HEK293 (cell line): Measurements from ENCODE around the gene CTTN.

Experiments used
- CTCF ChIA-PET: fragments of 350-600 bp; formaldehyde crosslinking; extraction: SDS; loops from one replicate; lab custom pipeline; 2021; ENCODE audit warnings: antibody characterized with exemption; lab: Yijun Ruan, JAX
- POLR2A ChIA-PET: fragments of 300-600 bp; formaldehyde crosslinking; extraction: SDS; loops from one replicate; lab custom pipeline; 2020; ENCODE audit warnings: antibody characterized with exemption, inconsistent platforms; lab: Yijun Ruan, JAX
- H3K27ac ChIP-seq: fragments of 200-500 bp; sonication (Bioruptor generic); 2 replicates; pipeline ENCODE4 v1.5.1; 2014; ENCODE audit warnings: low read depth, low read length, control low read depth, inconsistent platforms; ENCODE audit errors: extremely low read depth
- H3K36me3 ChIP-seq, 2 experiments: fragments of 200-500 bp in 1 of 2; sonication (Bioruptor generic) in 1 of 2; 1 replicate in 1 of 2; 2 replicates in 1 of 2; pipeline ENCODE4 v1.5.1; 2014 to 2017; ENCODE audit warnings: inconsistent platforms in 2 of 2, low read length in 2 of 2; ENCODE audit not compliant: control insufficient read depth in 2 of 2, insufficient read depth in 1 of 2
- H3K4me1 ChIP-seq: fragments of 200-500 bp; sonication (Bioruptor generic); 2 replicates; pipeline ENCODE4 v1.5.1; 2014; ENCODE audit warnings: mild to moderate bottlenecking, low read length, inconsistent platforms; ENCODE audit not compliant: control insufficient read depth, insufficient read depth
- H3K4me3 ChIP-seq: 2 replicates; pipeline ENCODE4 v1.5.1; 2011; ENCODE audit warnings: low read depth, mild to moderate bottlenecking, control low read depth, low read length, moderate library complexity
- H3K9me3 ChIP-seq: fragments of 200-500 bp; sonication (Bioruptor generic); 2 replicates; pipeline ENCODE4 v1.5.1; 2014; ENCODE audit warnings: low read depth, low read length, inconsistent platforms; ENCODE audit not compliant: control insufficient read depth, insufficient read depth
- GFI1B ChIP-seq: fragments of 450-650 bp; formaldehyde crosslinking; IDR thresholded peaks from 2 replicates; pipeline ENCODE4 v1.5.1; 2016; ENCODE audit warnings: missing biosample characterization, missing genetic modification characterization
- GLIS1 ChIP-seq: fragments of 450-650 bp; formaldehyde crosslinking; IDR thresholded peaks from 2 replicates; pipeline ENCODE4 v1.5.1; 2016; ENCODE audit warnings: missing biosample characterization, missing genetic modification characterization
- INSM2 ChIP-seq: fragments of 450-650 bp; formaldehyde crosslinking; IDR thresholded peaks from 2 replicates; pipeline ENCODE4 v1.5.1; 2016; ENCODE audit warnings: missing biosample characterization, missing genetic modification characterization
- OSR2 ChIP-seq: fragments of 450-650 bp; formaldehyde crosslinking; IDR thresholded peaks from 2 replicates; pipeline ENCODE4 v1.5.1; 2016; ENCODE audit warnings: missing biosample characterization, missing genetic modification characterization
- RBAK ChIP-seq: fragments of 450-650 bp; formaldehyde crosslinking; IDR thresholded peaks from 2 replicates; pipeline ENCODE4 v1.5.1; 2016; ENCODE audit warnings: missing biosample characterization, missing genetic modification characterization
- TCF7L2 ChIP-seq: IDR thresholded peaks from 2 replicates; pipeline ENCODE4 v1.6.1; 2011; ENCODE audit warnings: low read depth, mild to moderate bottlenecking, inconsistent platforms, low read length, moderate library complexity, borderline replicate concordance
- WT1 ChIP-seq: fragments of 450-650 bp; formaldehyde crosslinking; IDR thresholded peaks from 2 replicates; pipeline ENCODE4 v1.5.1; 2016; ENCODE audit warnings: missing biosample characterization, missing genetic modification characterization
- ZBTB1 ChIP-seq: fragments of 450-650 bp; formaldehyde crosslinking; IDR thresholded peaks from 2 replicates; pipeline ENCODE4 v1.5.1; 2016; ENCODE audit warnings: missing biosample characterization, missing genetic modification characterization
- ZBTB21 ChIP-seq: fragments of 450-650 bp; formaldehyde crosslinking; IDR thresholded peaks from 2 replicates; pipeline ENCODE4 v1.5.1; 2017; ENCODE audit warnings: missing biosample characterization, missing genetic modification characterization
- ZEB2 ChIP-seq: fragments of 450-650 bp; formaldehyde crosslinking; IDR thresholded peaks from 2 replicates; pipeline ENCODE4 v1.5.1; 2016; ENCODE audit warnings: missing biosample characterization, missing genetic modification characterization
- ZIC2 ChIP-seq: fragments of 450-650 bp; formaldehyde crosslinking; IDR thresholded peaks from 2 replicates; pipeline ENCODE4 v1.5.1; 2016; ENCODE audit warnings: missing biosample characterization, missing genetic modification characterization
- ZNF146 ChIP-seq: fragments of 450-650 bp; formaldehyde crosslinking; IDR thresholded peaks from 2 replicates; pipeline ENCODE4 v1.5.1; 2016; ENCODE audit warnings: missing biosample characterization, missing genetic modification characterization
- ZNF2 ChIP-seq: fragments of 450-650 bp; formaldehyde crosslinking; IDR thresholded peaks from 2 replicates; pipeline ENCODE4 v1.5.1; 2016; ENCODE audit warnings: missing biosample characterization, missing genetic modification characterization
- ZNF239 ChIP-seq: fragments of 450-650 bp; formaldehyde crosslinking; IDR thresholded peaks from 2 replicates; pipeline ENCODE4 v1.5.1; 2016; ENCODE audit warnings: missing biosample characterization, missing genetic modification characterization
- ZNF24 ChIP-seq: fragments of 450-650 bp; formaldehyde crosslinking; IDR thresholded peaks from 2 replicates; pipeline ENCODE4 v1.5.1; 2016; ENCODE audit warnings: missing biosample characterization, missing genetic modification characterization
- ZNF530 ChIP-seq: fragments of 450-650 bp; formaldehyde crosslinking; IDR thresholded peaks from 2 replicates; pipeline ENCODE4 v1.5.1; 2016; ENCODE audit warnings: low read depth, missing biosample characterization, missing genetic modification characterization
- ZNF639 ChIP-seq: fragments of 450-650 bp; formaldehyde crosslinking; IDR thresholded peaks from 2 replicates; pipeline ENCODE4 v1.5.1; 2016; ENCODE audit warnings: missing biosample characterization, missing genetic modification characterization
- ZNF660 ChIP-seq: fragments of 450-650 bp; IDR thresholded peaks from 2 replicates; pipeline ENCODE4 v1.5.1; 2018; ENCODE audit warnings: missing biosample characterization, mild to moderate bottlenecking, missing genetic modification characterization
- ZNF677 ChIP-seq: fragments of 450-650 bp; IDR thresholded peaks from 2 replicates; pipeline ENCODE4 v1.5.0; 2018; ENCODE audit warnings: missing biosample characterization, mild to moderate bottlenecking, missing genetic modification characterization, moderate library complexity
- ZXDB ChIP-seq: fragments of 450-650 bp; formaldehyde crosslinking; IDR thresholded peaks from 2 replicates; pipeline ENCODE4 v1.5.1; 2016; ENCODE audit warnings: missing biosample characterization, missing genetic modification characterization
- TF ChIP-seq, protein P1 (sequence below): fragments of 450-650 bp; formaldehyde crosslinking; IDR thresholded peaks from 2 replicates; pipeline ENCODE4 v1.5.1; 2017; ENCODE audit warnings: missing biosample characterization, missing genetic modification characterization
- TF ChIP-seq, protein P2 (sequence below): fragments of 450-650 bp; formaldehyde crosslinking; conservative IDR thresholded peaks from 2 replicates; pipeline ENCODE4 v1.5.1; 2016; ENCODE audit warnings: low read depth, missing biosample characterization, missing genetic modification characterization
- TF ChIP-seq, protein P3 (sequence below): fragments of 450-650 bp; formaldehyde crosslinking; IDR thresholded peaks from 2 replicates; pipeline ENCODE4 v1.5.1; 2016; ENCODE audit warnings: missing biosample characterization, missing genetic modification characterization

Gene CTTN

DNA sequence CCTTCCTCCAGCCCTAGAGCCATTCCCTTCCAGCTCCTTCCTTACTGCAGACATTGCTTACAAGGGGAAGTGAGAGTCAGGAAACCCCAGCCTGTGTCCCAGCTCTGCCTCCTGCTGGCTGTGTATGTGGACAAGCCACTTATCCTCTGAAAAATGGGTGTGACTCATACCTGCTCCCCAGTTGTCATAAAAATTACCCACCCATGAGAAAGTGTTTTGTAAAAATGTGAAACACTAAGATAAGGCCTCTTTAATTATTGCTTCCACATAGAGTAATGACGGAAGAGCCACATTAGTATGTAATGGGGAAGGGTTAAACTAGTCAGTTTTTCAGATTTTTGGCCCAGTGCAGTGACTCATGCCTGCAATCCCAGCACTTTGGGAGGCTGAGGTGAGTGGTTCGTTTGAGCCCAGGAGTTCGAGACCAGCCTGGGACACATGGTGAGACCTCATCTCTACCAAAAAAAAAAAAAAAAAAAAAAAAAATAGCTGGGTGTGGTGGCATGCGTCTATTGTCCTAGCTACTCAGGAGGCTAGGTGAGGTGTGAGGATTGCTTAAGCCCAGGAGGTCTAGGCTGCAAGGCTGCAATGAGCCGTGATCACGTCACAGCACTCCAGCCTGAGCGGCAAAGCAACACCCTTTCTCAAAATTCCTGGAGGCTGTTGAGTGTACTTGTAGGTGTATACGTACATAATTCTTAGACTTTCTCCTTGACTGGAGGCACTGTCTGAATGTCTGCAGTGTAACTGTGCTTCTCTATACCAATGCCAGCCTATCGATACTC, 84.9 kb downstream of the CTTN start (continued):
- TF ChIP-seq GFI1B (tag by site-specific recombination) (peak; percentile 98), ZNF639 (peak; percentile 94), ZXDB (tag by site-specific recombination) (no peak), ZBTB21 (peak; percentile 95), ZNF24 (tag by site-specific recombination) (peak; percentile 96), TCF7L2 (no peak), ZNF2 (tag by site-specific recombination) (0 out of 2 replicates have a peak, but pooled peaks have one; percentile 54), ZNF146 (tag by site-specific recombination) (peak; percentile 49; the same call in 1 of the 2 replicates), ZEB2 (tag by site-specific recombination) (peak; percentile 92), ZNF660 (tag by site-specific recombination) (peak; percentile 60; the same call in 1 of the 2 replicates), OSR2 (tag by site-specific recombination) (peak; percentile 91), ZBTB1 (0 out of 2 replicates have a peak, but pooled peaks have one; percentile 62), INSM2 (tag by site-specific recombination) (peak; percentile 93), WT1 (tag by site-specific recombination) (peak; percentile 63; the same call in 1 of the 2 replicates)
- TF ChIP-seq, protein P1, sequence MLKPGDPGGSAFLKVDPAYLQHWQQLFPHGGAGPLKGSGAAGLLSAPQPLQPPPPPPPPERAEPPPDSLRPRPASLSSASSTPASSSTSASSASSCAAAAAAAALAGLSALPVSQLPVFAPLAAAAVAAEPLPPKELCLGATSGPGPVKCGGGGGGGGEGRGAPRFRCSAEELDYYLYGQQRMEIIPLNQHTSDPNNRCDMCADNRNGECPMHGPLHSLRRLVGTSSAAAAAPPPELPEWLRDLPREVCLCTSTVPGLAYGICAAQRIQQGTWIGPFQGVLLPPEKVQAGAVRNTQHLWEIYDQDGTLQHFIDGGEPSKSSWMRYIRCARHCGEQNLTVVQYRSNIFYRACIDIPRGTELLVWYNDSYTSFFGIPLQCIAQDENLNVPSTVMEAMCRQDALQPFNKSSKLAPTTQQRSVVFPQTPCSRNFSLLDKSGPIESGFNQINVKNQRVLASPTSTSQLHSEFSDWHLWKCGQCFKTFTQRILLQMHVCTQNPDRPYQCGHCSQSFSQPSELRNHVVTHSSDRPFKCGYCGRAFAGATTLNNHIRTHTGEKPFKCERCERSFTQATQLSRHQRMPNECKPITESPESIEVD (tag by site-specific recombination) = peak; percentile 99
- TF ChIP-seq, protein P2, sequence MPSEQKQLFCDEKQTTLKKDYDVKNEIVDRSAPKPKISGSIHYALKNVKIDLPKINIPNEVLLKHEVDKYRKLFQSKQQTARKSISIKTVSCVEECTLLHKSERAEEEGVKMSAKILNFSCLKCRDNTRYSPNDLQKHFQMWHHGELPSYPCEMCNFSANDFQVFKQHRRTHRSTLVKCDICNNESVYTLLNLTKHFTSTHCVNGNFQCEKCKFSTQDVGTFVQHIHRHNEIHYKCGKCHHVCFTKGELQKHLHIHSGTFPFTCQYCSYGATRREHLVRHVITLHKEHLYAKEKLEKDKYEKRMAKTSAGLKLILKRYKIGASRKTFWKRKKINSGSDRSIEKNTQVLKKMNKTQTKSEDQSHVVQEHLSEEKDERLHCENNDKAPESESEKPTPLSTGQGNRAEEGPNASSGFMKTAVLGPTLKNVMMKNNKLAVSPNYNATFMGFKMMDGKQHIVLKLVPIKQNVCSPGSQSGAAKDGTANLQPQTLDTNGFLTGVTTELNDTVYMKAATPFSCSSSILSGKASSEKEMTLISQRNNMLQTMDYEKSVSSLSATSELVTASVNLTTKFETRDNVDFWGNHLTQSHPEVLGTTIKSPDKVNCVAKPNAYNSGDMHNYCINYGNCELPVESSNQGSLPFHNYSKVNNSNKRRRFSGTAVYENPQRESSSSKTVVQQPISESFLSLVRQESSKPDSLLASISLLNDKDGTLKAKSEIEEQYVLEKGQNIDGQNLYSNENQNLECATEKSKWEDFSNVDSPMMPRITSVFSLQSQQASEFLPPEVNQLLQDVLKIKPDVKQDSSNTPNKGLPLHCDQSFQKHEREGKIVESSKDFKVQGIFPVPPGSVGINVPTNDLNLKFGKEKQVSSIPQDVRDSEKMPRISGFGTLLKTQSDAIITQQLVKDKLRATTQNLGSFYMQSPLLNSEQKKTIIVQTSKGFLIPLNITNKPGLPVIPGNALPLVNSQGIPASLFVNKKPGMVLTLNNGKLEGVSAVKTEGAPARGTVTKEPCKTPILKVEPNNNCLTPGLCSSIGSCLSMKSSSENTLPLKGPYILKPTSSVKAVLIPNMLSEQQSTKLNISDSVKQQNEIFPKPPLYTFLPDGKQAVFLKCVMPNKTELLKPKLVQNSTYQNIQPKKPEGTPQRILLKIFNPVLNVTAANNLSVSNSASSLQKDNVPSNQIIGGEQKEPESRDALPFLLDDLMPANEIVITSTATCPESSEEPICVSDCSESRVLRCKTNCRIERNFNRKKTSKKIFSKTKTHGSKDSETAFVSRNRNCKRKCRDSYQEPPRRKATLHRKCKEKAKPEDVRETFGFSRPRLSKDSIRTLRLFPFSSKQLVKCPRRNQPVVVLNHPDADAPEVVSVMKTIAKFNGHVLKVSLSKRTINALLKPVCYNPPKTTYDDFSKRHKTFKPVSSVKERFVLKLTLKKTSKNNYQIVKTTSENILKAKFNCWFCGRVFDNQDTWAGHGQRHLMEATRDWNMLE (tag by site-specific recombination) = peak; percentile 48; the same call in 1 of the 2 replicates

DNA sequence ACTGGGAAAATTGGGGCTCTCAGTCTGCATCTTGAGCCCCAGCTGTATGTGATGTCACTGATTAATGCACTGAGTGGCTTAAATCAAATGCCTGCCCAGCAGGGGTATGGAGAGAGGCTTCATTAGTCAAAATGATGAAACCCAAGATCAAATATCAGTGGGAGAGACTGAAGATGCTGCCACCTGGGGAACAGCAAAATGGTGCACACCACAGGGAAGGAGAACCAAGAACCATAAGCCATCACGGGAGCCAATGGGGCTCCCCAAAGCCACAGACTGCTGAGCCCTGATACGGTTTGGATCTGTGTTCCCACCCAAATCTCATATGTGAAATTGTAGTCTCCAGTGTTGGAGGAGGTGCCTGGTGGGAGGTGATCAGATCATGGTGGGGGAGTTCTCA, 85.6 kb downstream of the CTTN start:
- Histone ChIP-seq H3K9me3 (no peaks in the 10 kb centered on the region), H3K4me3 (no peak overlapping the region), H3K27ac (no peak overlapping the region), H3K4me1 (no peaks in the 10 kb centered on the region), H3K36me3 (no peaks in the 10 kb centered on the region)
- POLR2A ChIA-PET = interaction anchor here (0.6 kb wide), 1 partner anchor 90 kb away, joined by 4 read pairs; no protein-coding TSS in a partner anchor
- CTCF ChIA-PET = interaction anchor here (2.0 kb wide), 1 partner anchor 16 kb away, joined by 5 read pairs; no protein-coding TSS in a partner anchor
- TF ChIP-seq, protein P3, sequence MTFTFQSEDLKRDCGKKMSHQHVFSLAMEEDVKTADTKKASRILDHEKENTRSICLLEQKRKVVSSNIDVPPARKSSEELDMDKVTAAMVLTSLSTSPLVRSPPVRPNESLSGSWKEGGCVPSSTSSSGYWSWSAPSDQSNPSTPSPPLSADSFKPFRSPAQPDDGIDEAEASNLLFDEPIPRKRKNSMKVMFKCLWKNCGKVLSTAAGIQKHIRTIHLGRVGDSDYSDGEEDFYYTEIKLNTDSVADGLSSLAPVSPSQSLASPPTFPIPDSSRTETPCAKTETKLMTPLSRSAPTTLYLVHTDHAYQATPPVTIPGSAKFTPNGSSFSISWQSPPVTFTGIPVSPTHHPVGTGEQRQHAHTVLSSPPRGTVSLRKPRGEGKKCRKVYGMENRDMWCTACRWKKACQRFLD (tag by site-specific recombination) = no peak
- TF ChIP-seq ZNF239 (tag by site-specific recombination) = no peak
- no peak for TF ChIP-seq RBAK (tag by site-specific recombination)
- no peak for TF ChIP-seq ZNF530
- no peak for TF ChIP-seq INSM2 (tag by site-specific recombination)
- no peak for TF ChIP-seq ZNF677
- peak; percentile 42; the same call in 1 of the 2 replicates for TF ChIP-seq GLIS1 (tag by site-specific recombination)
- peak; percentile 71 for TF ChIP-seq ZIC2
- TF ChIP-seq TCF7L2 = no peak
